Embryonic facial prominence (tissue), 1 donor: ENCODE measurements around the gene TUBAL3.
"Not testable (repeated sequence)": the region's sequence is repeated elsewhere in the genome, so short reads cannot be mapped to it uniquely, and the experiment has no call there.

Experiments
- DNase-seq: peaks from one replicate; pipeline ENCODE4 v3.0.0-alpha.2; 2016; ENCODE audit errors: extremely low spot score

Gene TUBAL3

DNA sequence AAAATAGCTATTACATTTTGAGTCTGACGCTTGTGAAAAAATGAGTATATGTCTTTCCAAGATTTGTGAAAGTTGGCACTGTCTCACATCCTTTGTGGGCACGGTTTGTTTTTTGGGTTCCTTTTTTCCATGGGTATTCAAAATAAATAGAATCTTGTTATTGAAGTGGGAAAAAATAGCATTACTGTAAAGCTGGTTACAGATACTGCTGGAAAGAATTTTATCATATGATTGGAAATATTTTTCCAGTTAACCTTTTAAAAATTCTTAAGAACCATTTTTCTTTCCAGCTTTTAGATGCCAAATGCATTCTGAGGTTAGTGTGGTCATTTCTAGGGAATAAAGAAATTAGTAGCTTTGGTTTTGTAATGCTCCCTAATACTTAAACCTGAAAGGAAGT lies 19.1 kb upstream of the TUBAL3 start:
- DNase-seq: no peak

DNA sequence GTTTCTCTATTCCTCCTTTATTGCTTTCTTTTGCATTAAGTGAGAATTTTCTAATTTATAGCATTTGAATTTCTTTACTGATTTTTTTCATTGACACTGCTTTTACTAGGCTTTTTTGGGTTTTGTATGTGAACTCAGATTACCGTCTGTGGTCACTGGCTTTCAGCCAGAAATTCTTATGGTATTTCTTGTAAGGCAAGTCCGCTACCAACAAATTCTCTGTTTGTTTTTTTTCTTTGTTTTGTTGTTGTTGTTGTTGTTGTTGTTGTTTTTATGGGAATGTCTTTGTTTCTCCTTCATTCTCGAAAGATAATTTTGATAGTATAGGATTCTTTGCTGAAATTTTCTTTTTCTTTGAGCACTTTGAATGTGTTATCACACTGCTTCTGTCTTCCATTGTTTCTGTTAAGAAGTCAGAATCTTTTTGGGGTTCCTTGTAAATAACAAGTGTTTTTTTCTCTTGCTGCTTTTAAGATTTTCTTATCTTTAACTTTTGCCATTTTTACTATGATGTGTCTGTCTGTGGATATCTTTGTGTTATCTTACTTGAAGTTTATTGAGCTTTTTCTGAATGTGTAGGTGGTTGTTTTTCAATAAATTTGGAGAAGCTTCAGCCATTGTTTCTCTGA lies 15.0 kb upstream of the TUBAL3 start:
- DNase-seq: no peak

DNA sequence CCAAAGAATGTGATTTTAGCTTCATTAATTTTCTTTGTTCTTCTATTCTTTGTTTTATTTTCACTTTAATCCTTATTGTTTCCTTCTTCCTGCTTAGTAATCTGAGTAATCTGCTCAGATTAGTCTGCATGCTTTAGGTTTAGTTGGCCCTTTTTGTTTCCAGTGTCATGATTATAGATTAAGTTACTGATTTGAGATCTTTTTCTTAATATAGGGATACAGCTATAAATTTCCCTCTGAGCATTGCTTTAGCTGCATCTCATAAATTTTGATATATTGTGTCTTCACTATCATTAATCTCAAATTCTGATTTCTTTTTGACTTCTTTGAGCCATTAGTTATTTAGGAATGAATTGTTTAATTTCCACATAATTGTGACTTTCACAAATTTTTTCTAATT lies 14.0 kb upstream of the TUBAL3 start:
- DNase-seq: no peak

DNA sequence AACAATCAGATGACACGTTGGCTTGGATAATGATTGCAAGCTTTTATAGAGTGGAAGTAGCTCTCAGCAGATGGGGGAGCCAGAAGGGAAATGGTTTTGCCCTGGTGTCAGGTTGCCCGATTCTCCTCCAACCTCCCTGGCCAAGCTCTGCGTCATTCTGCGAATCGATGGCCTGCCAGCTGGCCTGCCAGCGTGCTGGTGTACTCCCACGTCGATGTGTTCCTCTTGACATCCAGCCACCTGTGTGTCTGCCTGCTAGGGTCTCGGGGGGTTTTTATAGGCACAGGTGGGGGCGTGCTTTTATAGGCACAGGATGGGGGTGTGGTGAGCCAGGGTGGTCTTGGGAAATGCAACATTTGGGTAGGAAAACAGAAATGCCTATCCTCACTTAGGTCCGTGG lies 12.4 kb upstream of the TUBAL3 start:
- no peak for DNase-seq

DNA sequence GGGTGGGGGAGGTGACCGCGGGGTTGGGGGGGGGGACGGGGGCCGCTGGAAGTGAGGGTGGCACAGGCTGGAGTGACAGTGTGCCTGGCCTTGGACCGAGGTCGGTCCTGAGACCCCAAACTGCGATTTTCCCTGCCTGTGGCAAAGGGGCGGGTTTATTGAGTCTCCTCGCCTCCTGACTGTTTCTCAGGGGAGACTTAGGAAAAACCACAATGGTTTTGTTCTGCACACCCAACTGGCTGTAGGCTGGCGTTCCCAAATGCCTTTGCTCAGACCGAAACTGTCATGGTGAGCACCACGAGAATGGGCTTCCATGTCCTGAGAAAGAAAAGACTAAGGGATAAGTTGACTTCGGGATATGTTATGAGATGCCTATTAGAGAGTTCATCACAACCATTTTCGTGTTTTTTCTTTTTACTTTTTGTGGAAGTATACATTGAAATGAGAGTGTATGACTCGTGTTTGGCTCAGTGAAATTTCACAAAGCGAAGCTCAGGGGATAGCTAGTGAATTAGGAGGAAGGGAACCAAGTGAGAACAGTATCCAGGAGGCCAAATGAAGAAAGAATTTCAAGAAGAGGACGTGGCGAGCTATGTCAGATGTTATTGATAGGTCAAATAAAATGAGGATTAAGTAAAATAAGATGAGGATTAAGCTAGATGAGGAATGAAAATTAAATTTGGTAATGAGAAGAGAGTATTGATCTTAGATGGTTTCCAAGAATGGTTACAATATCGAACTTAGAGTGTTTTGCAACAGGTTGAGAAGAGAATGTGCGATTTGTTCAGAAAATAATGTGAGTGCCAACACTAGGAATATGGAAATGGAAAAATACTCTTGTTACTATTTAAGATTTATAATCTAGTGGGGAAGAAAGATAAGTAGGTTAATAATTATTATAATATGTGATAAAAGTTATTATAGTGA lies 8.6 kb upstream of the TUBAL3 start:
- DNase-seq: no peak

DNA sequence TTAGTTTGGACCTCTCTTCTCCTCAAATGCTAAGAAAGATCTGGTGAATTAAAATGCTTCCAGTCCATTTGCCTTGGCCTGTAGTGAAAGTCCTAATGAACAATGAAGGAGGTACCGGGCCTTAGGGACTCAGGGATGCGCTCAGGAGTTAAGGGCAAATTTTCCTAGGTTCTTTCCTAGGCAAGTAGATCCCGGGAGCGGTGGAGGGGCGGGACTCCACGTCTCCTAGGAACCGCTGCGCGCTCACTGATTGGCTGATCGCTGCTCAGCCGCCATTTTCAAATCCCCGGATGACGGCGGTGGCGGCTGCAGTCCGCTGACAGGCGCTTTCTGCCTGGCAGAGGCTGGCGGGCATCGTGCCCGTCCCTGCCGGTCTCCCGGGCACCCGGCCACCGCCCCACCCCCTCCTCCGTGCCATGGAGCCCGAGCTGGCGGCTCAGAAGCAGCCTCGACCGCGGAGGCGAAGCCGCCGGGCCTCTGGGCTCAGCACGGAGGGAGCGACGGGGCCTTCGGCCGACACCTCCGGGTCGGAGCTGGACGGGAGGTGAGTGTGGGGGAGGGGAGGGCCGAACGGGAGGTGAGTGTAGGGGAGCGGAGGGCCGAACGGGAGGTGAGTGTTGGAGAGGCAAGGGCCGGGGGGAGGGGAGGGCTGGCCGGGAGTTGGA lies 7.8 kb upstream of the TUBAL3 start, which contains the start of gene NET1:
NET1 (plus strand) TSS at position 281 of the 665 bp plus-strand sequence; CDS start at position 417, 136 bp downstream.
- peak; percentile 85 for DNase-seq

DNA sequence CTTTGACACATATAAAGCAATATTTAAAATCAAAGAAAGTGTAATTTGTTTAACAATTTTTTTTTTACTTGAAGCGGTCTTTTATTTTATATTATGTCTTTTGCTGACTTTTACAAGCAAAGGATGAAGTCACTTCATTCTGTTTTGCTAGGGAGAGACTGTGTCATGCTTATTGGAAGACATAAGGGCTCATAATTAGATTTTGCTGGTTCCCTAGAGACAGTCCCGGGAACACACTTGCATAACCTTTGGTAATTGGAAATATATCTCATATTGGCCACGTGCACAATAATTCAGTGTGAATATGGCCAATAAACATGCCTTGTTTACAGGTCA lies 7.3 kb upstream of the TUBAL3 start:
- no peak for DNase-seq

DNA sequence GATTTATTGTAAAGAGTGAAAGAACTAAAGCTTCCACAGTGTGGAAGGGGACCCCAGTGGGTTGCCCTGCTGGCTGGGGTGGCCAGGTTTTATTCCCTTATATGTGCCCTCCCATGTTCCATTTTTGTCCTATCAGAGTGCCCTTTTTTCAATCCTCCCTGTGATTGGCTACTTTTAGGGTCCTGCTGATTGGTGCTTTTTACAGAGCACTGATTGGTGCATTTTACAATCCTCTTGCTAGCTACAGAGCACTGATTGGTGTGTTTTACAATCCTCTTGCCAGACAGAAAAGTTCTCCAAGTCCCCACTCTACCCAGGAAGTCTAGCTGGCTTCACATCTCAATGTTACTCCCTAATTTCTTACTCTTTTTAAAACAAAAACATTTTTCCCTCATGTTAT lies 6.2 kb upstream of the TUBAL3 start:
- not testable (repeated sequence) for DNase-seq

DNA sequence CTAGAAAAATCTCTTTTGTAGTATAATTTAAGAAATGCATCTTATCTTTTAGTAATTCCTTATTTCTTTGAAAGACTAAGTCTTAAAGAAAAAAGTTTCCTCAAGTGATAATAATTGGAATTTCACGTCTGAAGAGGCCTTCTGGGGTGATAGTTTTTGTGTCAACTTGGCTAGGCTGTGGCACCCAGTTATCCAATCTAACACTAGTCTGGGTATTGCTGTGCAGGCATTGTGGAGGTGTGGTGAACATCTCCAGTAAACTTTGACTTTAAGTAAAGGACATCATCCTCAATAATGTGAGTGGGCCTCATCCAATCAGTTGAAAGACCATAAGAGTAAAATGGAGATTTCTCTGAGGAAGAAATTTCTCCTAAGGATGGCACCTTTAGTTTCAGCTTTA lies 2.3 kb upstream of the TUBAL3 start:
- DNase-seq: no peak

DNA sequence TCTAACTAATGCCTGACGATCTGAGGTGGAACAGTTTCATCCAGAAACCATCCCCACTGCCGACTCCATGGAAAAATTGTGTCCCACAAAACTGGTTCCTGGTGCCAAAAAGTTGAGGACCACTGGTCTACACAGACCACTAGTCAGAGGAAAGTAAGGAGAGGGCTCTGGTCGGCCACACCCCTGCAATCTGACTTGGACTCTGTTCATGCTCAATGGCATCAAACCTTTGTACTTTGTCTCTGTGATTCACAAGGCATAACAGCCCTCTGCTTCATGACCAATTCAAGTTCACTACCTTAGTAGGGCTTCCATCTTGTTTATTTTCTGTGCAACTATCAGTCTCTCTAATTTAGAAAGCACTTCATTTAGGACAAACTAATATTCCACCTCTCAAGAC lies 1.8 kb downstream of the TUBAL3 start:
- DNase-seq: no peak

DNA sequence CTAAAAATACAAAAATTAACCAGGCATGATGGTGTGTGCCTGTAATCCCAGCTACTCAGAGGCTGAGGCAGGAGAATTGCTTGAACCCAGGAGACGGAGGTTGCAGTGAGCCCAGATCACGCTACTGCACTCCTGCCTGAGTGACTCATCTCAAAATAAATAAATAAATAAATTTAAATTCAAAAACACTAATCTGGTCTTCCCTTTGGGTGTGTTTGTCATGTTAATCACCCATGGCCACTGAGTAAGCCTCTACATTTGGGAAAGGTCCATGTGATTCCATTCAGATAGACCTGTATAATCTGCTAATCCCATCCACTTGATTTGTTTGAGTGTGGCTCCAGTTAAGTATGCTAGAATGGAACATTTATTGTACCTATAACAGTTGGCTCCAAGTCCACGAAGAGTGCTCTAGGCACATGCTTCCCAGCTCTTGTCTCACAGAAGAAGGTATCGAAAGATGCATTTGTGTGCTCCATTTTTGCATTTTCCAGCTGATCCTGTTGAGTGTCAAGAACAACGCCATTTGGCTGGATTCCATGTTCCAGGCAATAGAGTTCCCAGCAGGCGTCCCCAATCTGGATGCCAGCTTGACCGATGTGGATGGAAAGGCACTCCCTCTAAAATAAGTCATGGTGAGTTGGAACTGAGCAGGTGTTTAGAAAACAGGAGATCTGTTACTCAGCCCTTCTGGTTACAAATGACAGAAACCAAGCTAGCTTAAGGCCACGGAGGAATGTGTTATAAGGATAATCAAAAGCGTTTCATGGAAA lies 4.0 kb downstream of the TUBAL3 start:
- DNase-seq: no peak

DNA sequence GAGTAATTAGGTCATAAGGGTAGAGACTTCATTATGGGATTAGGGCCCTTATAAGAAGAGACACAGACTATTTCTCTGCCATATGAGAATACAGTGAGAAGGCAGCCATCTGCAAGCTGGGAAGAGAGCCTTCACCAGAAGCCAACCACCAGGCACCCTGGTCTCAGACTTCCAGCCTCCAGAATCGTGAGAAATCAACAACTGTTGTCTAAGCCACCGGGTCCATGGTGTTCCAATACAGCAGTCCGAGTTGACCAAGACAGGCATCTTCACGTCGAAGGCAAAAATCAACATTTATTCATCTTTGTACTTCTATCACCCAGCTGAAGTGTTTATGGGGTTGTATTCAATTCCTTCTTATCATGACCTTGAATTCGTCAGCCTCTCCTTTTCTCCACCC lies 5.3 kb downstream of the TUBAL3 start:
- DNase-seq: no peak

DNA sequence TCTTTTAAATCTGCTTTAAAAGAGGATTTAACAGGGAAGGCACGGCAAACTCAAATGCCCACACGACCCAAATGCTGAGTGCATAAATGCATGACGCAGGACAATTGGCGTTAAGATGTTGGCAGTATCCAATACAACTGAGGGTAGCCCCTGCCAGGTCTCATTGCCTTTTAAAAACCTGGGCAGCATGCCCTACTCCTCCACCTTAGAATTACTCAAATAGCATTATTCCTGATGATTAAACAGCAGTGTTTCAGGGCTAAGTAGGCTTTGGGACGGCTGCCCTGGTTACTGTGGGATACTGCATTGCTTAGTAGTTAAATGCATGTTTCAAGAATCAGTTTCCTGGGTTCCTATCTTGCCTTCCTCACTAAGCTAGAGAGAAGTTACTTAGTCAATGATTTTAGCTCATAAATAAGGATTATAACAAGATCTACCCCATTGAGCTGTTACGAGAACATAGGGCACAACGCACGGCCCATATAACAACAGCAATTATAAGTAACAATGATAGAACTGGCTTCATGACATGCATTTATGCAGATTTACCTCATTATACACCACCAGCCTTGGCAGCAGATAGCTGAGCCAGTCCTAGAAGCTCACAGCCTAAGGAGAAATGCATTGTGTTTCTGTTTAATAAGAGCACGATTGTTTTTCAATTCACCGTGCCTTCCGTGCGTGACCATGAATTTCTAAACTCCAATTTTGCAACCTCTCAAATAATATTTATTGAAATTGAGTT lies 7.9 kb downstream of the TUBAL3 start:
- DNase-seq: no peak

DNA sequence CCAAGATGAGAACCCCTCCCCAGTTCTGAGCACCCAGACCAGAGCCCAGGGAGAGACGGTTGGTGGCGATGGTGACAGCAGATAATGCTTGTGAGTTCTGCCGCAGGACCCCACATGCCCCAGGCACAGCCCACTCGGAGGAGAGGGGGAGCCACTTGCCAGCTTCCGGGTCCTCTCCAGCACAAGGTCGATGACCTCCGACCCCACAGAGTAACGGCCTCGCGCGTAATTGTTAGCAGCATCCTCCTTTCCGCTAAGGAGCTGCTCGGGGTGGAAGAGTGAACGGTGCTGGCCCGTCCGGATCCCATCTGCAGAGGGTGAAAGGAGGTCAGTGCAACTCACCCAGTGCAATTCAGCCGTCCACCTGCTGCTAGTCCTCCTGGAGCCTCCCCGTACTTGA lies 9.5 kb downstream of the TUBAL3 start:
- no peak for DNase-seq

DNA sequence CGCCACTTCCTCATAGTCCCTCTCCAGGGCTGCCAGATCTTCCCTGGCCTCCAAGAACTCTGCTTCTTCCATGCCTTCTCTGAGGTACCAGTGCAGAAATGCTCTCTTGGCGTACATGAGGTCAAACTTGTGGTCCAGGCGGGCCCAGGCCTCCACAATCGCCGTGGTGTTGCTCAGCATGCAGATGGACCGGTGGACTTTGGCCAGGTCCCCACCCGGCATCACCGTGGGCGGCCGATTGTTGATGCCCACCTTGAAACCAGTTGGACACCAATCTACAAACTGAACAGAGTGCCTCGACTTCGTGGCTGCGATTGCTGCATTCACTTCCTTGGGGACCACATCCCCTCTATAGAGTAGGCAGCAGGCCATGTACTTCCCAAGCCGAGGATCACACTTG lies 11.1 kb downstream of the TUBAL3 start:
- no peak for DNase-seq

DNA sequence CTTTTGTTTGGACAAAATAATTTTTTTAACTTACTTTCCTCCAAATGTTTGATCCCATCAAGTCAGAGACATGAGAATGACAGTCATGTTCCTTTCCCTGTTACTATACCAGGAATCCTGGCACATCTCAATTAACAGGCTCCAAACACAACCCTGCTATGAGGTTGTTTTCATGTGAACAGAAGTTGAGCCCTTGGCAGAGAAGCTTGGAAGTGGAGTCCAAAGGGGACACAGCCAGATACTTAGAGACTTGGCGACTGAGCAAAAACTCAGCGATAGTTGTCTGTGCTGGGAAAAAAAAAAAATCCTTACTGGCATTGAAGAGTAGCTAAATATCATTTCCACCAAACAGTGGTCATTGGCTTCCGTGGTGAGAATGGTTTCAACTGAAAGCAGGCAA lies 12.8 kb downstream of the TUBAL3 start:
- DNase-seq: no peak

DNA sequence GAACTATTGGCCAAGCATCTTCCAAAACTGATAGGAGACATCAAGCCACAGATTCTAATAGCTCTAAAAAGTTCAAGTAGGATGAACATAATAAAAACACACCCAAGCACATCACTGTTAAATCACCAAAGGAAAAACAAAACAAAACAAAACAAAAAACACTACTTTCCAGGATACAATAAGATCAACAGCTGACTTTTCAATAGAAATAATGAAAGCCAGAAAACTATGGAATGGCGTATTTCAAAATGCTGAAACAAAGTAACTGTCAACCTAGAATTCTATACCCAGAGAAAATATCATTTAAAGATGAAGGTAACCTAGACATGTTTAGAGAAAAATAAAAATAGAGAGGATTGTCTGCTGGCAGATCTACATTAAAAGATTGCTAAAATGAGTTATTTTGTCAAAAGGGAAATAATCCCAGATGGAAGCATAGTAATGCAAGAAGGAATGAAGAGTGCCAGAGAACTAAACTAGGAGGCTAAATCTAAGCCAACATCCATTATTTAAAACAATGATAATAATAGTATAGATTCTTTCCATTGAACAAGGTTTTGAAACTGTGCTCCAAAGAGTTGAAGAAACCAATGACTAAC lies 13.9 kb downstream of the TUBAL3 start:
- DNase-seq: no peak

DNA sequence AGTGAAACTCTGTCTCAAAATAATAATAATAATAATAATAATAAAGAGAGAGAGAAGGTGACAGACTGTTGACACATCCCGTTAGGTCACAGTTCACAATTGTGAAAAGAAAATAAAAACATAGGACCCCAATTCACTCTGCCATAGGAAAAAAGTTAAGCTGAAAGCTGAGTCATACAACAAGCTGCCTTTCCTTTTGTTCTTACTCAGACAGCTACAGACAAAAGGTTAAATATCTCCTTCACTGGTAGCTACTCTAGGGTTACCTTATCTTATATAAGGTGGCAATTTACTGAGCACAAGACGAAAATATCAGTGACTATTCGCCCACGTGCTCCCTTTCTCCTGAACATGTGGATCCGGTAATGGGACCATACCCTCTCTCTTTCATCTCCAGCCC lies 17.5 kb downstream of the TUBAL3 start:
- no peak for DNase-seq

DNA sequence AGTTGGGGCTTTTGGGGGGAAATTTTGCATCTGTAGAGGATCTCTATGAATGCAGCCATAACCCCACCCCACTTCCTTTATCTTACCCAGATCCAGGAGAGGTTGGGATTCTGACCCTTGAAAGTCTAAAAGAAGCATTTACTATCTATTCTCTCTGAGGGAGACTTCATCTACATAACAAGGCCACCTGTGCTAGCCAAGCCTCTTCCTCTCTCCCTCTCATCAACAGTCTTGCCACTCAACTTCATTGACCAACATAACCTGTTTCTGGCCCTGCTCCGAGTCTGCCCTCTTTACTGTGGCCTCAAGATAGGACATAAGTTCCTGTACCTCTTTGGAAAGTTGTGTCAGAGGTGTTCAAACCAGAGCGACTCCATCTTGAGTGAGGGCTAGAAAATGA lies 19.4 kb downstream of the TUBAL3 start:
- no peak for DNase-seq

DNA sequence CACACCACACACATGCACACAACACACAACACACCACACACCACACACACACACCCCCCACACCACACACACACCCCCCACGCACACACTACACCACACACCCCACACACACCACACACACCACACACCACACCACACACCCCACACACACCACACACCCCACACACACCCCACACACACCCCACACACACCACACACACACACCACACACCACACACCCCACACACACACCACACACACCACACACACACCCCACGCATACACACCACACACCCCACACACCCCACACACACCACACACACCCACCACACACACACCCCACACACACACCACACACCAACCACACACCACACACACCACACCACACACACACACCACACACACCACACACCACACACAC lies 23.4 kb downstream of the TUBAL3 start:
- DNase-seq: no peak

DNA sequence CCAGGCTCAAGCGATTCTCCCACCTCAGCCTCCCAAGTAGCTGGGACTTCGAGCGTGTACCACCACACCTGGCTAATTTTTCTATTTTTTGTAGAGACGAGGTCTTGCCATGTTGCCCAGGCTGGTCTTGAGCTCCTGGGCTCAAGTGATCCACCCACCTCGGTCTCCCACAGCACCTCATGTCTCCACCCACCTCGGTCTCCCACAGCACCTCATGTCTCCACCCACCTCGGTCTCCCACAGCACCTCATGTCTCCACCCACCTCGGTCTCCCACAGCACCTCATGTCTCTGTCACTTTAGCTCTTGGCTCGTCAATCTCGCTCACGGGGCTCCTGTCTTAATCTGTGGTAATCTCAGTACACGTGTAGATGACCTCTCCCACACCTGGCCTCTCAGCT lies 24.2 kb downstream of the TUBAL3 start:
- not testable (repeated sequence) for DNase-seq
